Hematopoietic multipotent progenitor cell treated with erythropoietin and hydrocortisone succinate and interleukin-3 and kit ligand, for 8 days (in vitro differentiated cells): ENCODE results near the gene NAPA.
"Not testable (repeated sequence)": the region's sequence is repeated elsewhere in the genome, so short reads cannot be mapped to it uniquely, and the experiment has no call there.

Experiments
- DNase-seq: peaks from one replicate; pipeline ENCODE4 v3.0.0-alpha.2; 2015

The NAPA gene

DNA sequence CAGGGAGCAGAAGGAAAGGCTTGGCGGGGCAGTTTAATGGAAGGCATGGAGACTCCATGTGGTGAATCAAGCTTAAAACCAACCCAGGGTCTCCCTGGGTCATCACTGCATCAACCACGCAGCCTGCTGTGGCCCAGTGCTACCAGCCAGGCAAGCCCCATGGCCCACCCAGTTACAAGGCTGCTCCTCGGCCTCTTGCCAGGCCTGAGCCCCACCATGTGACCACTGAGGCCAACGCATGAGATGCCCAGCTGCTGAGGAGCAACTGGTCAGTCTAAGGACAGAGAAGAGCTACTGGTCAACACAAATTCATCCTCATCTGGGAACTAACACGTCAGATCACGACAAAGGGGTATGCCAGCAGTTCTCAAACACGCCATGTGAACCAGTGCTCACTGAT lies 15.5 kb downstream of the NAPA start:
- no peak for DNase-seq

- DNase-seq: no peak
These were observed 16.3 kb downstream of the NAPA start for GRCh38 chr19:47498561-47498960.

- no peak for DNase-seq
These were observed 16.9 kb downstream of the NAPA start for GRCh38 chr19:47497821-47498520.

- DNase-seq: peak; percentile 96
These were observed 17.7 kb downstream of the NAPA start for GRCh38 chr19:47497050-47497766.

DNA sequence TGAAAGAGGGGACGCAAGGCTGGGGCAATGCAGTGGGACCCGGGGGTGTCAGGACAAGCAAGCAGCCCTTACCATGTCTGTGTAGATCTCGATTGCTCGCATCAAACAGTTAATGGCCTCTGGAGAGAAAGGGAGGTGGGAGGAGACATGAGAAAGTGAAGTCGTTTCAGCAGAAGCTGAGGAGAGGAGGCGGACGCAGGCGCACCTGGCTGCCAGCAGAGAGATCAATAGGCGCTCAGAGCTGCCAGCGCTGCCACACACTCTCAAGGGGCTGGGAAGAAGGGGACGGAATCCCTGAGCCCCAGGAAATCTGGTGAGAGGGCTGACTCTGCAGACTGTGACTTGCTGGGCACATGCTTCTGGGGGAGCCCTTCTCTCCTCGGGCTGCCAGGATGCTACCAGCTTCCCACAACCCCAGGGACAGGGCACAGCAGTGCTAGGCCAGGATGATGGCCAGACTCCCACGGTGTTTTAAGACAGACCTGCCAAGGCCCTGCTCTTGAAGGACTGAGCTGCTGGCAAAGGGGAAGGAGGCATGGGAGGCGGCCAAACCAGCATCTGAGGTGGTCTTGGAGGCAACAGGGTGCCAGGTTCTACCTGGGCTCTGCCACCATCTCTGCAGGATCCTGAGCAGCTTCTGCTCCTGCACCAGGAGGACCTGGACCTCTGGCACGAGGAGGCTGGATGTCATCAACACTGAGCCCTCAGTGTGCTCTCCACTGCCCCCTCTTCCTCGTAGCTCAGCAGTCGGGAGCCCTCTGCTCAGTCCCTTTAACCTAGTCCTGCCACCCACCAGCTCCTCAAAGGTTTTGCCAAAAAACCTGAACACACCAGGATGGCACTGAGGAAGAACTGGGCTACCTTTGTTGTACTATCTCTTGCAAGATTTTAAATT lies 19.1 kb downstream of the NAPA start:
- DNase-seq: no peak

DNA sequence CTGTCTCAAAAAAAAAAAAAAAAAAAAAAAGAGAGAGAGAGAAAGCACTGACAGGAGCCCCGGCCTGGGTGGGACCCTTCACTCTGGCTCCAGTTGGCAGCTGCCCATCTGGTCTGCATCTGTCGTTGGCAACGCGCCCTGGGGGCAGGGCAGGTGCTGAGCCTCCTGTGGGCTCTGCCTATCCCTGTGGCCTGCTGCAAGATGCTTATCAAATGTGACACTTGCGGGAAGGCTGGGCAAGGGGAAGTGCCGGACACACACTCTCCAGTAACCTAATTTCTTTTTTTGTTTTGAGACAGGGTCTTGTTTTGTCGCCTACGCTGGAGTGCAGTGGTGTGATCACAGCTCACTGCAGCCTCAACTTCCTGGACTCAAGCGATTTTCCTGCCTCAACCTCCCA lies 20.1 kb downstream of the NAPA start:
- DNase-seq: peak; percentile 92

- DNase-seq: no peak
These were observed 20.7 kb downstream of the NAPA start for GRCh38 chr19:47494211-47494547.

GRCh38 chr19:47493378-47494210 lies 21.3 kb downstream of the NAPA start:
- no peak for DNase-seq

DNA sequence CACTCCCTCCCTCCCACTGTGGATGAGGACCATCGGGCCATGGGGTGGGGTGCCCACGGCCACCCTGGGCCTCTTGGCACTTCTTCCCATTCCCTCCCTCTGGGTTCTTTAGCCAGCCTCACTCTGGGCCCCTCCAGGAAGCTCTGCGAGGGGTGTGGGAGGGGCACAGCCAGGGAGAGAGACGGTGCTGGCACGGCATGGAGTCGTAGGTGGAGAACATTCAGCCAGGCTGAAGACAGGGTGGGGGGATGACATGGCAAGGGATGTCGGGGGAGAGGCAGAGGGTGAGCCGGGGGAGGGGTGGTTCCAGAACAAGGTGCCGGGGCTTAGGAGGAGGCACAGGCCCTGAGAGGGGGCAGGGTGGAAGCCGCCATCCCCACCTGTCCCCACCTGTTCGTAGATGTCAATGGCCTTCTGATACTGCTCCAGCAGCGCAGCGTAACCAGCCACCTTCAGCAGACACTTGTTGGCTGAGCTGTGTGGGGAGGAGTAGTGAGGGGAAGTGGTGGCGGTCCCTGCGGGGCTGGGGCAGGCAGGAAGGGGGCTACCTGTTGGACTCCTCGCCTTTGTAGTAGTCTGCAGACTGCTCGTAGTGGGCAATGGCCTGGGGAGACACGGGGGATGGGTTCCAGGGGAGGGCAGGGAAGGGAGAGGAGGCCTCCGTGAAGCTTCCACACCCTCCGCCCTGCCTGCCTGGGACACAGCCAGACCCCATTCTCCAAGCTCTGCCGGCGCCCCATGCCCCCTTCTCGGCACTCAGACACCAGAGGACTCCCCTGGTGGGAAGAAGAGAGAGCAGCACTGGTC lies 22.1 kb downstream of the NAPA start:
- no peak for DNase-seq

- no peak for DNase-seq
These were observed 22.7 kb downstream of the NAPA start for GRCh38 chr19:47492137-47492533.

DNA sequence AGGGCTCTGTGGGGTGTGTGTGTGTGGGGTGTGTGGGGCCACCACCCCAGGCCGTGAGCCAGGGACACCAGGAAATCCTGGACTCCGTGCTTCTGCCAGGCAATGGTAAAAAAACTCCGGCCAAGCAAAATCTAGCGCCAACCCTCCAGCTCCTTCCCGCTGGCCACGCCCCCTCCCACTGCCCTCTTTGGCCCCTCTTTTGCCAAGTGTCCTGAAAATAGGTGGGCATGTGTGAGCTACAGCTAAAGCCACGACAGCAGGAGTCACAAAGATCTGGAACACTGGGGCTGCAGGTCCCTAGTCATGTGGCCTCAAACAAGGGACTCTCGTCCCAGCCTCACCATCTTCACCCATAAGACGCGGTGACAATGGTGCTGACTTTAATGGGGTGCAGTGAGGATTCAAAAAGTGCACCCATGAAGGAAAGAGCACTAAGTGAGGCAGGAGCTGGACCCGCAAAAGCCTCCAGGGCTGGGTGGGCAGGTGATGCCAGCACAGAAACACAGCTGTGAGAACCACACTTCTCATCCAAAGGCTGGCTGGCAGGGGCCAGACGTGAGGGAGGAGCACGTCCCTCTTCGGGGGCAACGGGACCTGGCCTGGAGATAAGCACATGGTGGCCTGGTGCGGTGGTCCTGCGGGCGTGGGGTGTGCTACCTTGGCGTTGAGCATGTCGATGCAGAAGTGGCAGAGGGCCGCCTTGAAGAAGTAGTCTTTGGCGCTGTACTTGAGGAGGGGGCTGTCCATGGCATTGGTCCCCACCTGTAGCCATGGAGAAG lies 23.3 kb downstream of the NAPA start:
- no peak for DNase-seq

- no peak for DNase-seq
These were observed 24.0 kb downstream of the NAPA start for GRCh38 chr19:47490847-47491246.

- no peak for DNase-seq
These were observed 24.8 kb downstream of the NAPA start for GRCh38 chr19:47490031-47490430.

GRCh38 chr19:47489072-47489914 lies 25.6 kb downstream of the NAPA start:
- no peak for DNase-seq

- DNase-seq: no peak
These were observed 27.0 kb downstream of the NAPA start for GRCh38 chr19:47487551-47488515.

GRCh38 chr19:47486900-47487299 lies 28.0 kb downstream of the NAPA start:
- no peak for DNase-seq

- DNase-seq: not testable (repeated sequence)
These were observed 28.6 kb downstream of the NAPA start for GRCh38 chr19:47486220-47486619.

GRCh38 chr19:47485210-47485609 lies 29.7 kb downstream of the NAPA start:
- DNase-seq: no peak
